Lung (tissue), 12 donors: ENCODE results near the gene LUZP1. TPM values are rescaled to one million over a fixed set of nuclear protein-coding genes. Genes with fewer than 3 reads are reported as not detected.

Experiments used
- ATAC-seq: fragments of 200-7000 bp; cut with Tn5 transposase; one replicate; pipeline ENCODE4 v1.9.1; 2020; ENCODE audit warnings: moderate number of reproducible peaks; ENCODE audit not compliant: insufficient read depth, low FRiP score
- DNase-seq, 3 donors: peaks; one replicate each; pipeline ENCODE4 v3.0.0-alpha.2; 2013 to 2017
- H3K27ac ChIP-seq, 2 donors: one replicate each; pipeline ENCODE4 v1.5.1; 2013; ENCODE audit warnings: mild to moderate bottlenecking in 2 of 2, moderate library complexity in 2 of 2, control low read depth in 1 of 2, inconsistent platforms in 1 of 2, low read depth in 1 of 2, low read length in 1 of 2
- H3K27me3 ChIP-seq, 3 donors: one replicate each; pipeline ENCODE4 v1.5.1; 2013; ENCODE audit warnings: low read length in 2 of 3; ENCODE audit not compliant: control insufficient read depth in 3 of 3, insufficient read depth in 3 of 3
- H3K36me3 ChIP-seq, 4 donors: one replicate each; pipeline ENCODE4 v1.5.1; 2013; ENCODE audit warnings: low read length in 4 of 4, mild to moderate bottlenecking in 1 of 4, moderate library complexity in 1 of 4; ENCODE audit not compliant: control insufficient read depth in 4 of 4, insufficient read depth in 4 of 4
- H3K4me1 ChIP-seq, 5 donors: one replicate each; pipeline ENCODE4 v1.5.1; 2013; ENCODE audit warnings: low read length in 5 of 5, mild to moderate bottlenecking in 2 of 5, moderate library complexity in 1 of 5; ENCODE audit not compliant: control insufficient read depth in 5 of 5, insufficient read depth in 5 of 5
- H3K4me3 ChIP-seq: one replicate; pipeline ENCODE4 v1.5.1; 2013; ENCODE audit warnings: mild to moderate bottlenecking, control low read depth, moderate library complexity
- H3K9ac ChIP-seq, 2 donors: one replicate each; pipeline ENCODE4 v1.5.1; 2013; ENCODE audit warnings: low read length in 2 of 2, control low read depth in 1 of 2; ENCODE audit not compliant: insufficient read depth in 1 of 2
- H3K9me3 ChIP-seq, 4 donors: one replicate each; pipeline ENCODE4 v1.5.1; 2013; ENCODE audit warnings: low read length in 3 of 4, mild to moderate bottlenecking in 1 of 4, moderate library complexity in 1 of 4; ENCODE audit not compliant: control insufficient read depth in 4 of 4, insufficient read depth in 3 of 4
- WGBS, 2 donors: extraction: QIAGEN DNeasy Blood & Tissue Kit; methylation state at CpG; one replicate each; pipeline ENCODE4 v1.1.7; 2013; 5-methylcytosine and 5-hydroxymethylcytosine counted together
- polyA plus RNA-seq, 2 donors: library from polyadenylated mRNA; stranded (reverse); fragments of 200-250 nt; gene quantifications; one replicate each; pipeline ENCODE4 v1.2.1, GENCODE V29; 2013
- total RNA-seq, 2 donors: library from RNA; depleted of rRNA in 1 of 2; stranded (reverse); fragments of >200 nt in 1 of 2; gene quantifications; one replicate each; pipeline ENCODE4 v1.2.1, GENCODE V29; 2014 to 2021
- TF ChIP-seq, protein P1 (sequence below): IDR thresholded peaks from 2 replicates; pipeline ENCODE4 v1.5.1; 2012; ENCODE audit warnings: mild to moderate bottlenecking; ENCODE audit errors: control extremely low read depth, extremely low read depth
- donor health status: control.
- donor health status: control.
- donor health status: Bipolar disorder and iron deficiency.
- donor health status: healthy.
- donor health status: DM: yes; HTN: yes; CAD: no.

LUZP1 gene
- total and polyA plus RNA-seq, 4 donors, result 4.0 to 27.5 (median 17.7) TPM

DNA sequence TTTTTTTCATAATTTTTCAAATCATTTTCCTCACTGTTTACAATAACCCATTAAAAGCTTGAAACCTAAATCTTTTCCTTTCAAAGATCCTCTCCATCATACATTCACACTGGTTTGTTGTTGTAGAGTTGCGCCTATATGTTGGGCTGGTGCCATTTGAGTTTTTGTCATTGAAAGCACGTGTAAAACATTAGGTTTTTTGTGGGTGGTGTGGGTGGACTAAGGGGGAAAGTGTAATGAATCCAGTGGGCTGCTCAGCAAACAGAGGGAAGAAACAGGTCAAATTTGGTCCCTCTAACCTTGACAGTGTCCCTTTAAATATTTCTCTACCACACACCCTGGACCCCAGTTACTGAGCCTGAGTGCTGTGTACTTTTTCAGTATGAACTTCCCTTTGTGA, 102.6 kb downstream of the LUZP1 start:
- Histone ChIP-seq H3K27me3 (no peaks in the 10 kb centered on the region), H3K9me3 (no peaks in the 10 kb centered on the region), H3K36me3 (peaks cover 14 to 44% (median 21%) of the 10 kb centered on the region in 4 donors), H3K9ac (no peak overlapping the region), H3K4me1 (no peaks in the 10 kb centered on the region), H3K27ac (no peak overlapping the region), H3K4me3 (no peak overlapping the region)
- WGBS, 2 donors, result 95 to 97% methylated on average over 2 of the region's 2 CpGs
- DNase-seq (no peak), ATAC-seq (no peak)
- TF ChIP-seq, protein P1, sequence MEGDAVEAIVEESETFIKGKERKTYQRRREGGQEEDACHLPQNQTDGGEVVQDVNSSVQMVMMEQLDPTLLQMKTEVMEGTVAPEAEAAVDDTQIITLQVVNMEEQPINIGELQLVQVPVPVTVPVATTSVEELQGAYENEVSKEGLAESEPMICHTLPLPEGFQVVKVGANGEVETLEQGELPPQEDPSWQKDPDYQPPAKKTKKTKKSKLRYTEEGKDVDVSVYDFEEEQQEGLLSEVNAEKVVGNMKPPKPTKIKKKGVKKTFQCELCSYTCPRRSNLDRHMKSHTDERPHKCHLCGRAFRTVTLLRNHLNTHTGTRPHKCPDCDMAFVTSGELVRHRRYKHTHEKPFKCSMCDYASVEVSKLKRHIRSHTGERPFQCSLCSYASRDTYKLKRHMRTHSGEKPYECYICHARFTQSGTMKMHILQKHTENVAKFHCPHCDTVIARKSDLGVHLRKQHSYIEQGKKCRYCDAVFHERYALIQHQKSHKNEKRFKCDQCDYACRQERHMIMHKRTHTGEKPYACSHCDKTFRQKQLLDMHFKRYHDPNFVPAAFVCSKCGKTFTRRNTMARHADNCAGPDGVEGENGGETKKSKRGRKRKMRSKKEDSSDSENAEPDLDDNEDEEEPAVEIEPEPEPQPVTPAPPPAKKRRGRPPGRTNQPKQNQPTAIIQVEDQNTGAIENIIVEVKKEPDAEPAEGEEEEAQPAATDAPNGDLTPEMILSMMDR, result no peak

DNA sequence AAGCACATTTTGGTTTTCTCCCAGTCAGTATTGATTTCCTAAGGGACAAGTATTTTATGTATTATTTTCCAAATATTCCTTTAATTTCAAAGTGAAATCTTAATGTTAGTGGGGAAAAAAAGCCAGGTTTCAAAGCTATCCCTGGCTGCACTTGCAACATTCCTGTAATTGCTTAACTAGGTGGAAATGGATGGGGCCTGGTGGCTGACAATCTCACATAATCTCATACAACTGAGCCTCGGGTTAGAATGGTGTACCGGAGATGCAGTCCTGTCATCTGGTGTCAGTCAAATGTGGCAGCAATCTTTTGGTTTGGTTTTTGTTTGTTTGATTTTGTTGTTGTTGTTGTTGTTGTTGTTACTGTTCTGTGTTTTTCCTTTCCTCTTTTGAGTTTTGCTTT, 103.3 kb downstream of the LUZP1 start:
- no peak for ATAC-seq
- no peak overlapping the region for H3K4me3 ChIP-seq
- H3K36me3 ChIP-seq, result peaks cover 14 to 47% (median 23%) of the 10 kb centered on the region in 4 donors
- TF ChIP-seq, protein P1, result no peak
- WGBS, 2 donors, result 92% methylated on average over 2 of the region's 2 CpGs
- no peaks in the 10 kb centered on the region for H3K27me3 ChIP-seq
- no peak overlapping the region for H3K27ac ChIP-seq
- H3K9ac ChIP-seq, result no peak overlapping the region
- no peak for DNase-seq
- no peaks in the 10 kb centered on the region for H3K9me3 ChIP-seq
- no peaks in the 10 kb centered on the region for H3K4me1 ChIP-seq

DNA sequence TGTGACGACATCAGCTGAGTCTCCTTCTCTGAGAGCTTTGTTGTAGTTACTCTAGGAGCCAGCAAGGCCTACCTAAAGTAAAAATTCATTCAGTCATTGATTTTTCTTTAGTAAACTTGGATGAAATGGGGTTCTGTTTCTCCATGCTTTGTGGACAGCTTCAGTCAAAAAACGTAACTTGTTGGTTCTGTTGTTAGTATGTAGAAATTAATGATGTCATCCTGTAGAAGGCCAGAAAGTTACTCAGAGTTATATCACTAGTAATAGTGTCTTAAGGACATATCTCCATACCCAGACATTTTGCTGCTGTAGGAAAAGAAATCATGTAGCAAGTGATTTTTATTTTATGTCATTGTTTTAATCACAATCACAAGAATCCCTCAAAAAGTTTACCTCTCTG, 106.4 kb downstream of the LUZP1 start:
- TF ChIP-seq, protein P1, result no peak
- H3K36me3 ChIP-seq, result peaks cover 13 to 64% (median 27%) of the 10 kb centered on the region in 4 donors
- WGBS, 2 donors, result 91 to 93% methylated on average over 2 of the region's 2 CpGs
- H3K27ac ChIP-seq, result no peak overlapping the region
- no peak overlapping the region for H3K4me3 ChIP-seq
- ATAC-seq, result no peak
- no peaks in the 10 kb centered on the region for H3K9me3 ChIP-seq
- H3K9ac ChIP-seq, result no peak overlapping the region
- DNase-seq, result no peak
- no peaks in the 10 kb centered on the region for H3K27me3 ChIP-seq
- H3K4me1 ChIP-seq, result no peaks in the 10 kb centered on the region

DNA sequence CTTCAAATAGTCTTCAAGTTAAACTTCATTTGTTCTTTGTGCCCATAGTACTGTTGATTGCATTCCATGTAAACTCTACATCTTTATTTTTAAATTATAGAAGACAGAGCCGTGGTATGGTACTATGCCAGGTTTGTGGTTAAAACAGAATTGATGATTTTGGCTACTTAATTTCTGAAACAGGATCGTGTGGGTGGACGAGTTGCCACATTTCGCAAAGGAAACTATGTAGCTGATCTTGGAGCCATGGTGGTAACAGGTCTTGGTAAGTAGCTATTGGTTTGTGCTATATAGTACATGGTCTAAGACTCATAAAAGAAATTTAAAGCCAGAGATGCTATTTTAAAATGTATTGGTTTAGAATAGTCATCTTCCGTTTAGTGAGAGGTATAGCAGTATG, 111.4 kb downstream of the LUZP1 start:
- ATAC-seq (no peak), DNase-seq (no peak)
- Histone ChIP-seq H3K27ac (no peak overlapping the region), H3K9me3 (no peaks in the 10 kb centered on the region), H3K27me3 (no peaks in the 10 kb centered on the region), H3K4me1 (no peaks in the 10 kb centered on the region), H3K4me3 (no peak overlapping the region), H3K9ac (no peak overlapping the region), H3K36me3 (peaks cover 8 to 63% (median 32%) of the 10 kb centered on the region in 4 donors)
- TF ChIP-seq, protein P1, result no peak
- 91 to 93% methylated on average over 5 of the region's 5 CpGs for WGBS, 2 donors
